ENCODE data around the gene EHF.
"Not testable (repeated sequence)": the region's sequence is repeated elsewhere in the genome, so short reads cannot be mapped to it uniquely, and the experiment has no call there.

The EHF gene

DNA sequence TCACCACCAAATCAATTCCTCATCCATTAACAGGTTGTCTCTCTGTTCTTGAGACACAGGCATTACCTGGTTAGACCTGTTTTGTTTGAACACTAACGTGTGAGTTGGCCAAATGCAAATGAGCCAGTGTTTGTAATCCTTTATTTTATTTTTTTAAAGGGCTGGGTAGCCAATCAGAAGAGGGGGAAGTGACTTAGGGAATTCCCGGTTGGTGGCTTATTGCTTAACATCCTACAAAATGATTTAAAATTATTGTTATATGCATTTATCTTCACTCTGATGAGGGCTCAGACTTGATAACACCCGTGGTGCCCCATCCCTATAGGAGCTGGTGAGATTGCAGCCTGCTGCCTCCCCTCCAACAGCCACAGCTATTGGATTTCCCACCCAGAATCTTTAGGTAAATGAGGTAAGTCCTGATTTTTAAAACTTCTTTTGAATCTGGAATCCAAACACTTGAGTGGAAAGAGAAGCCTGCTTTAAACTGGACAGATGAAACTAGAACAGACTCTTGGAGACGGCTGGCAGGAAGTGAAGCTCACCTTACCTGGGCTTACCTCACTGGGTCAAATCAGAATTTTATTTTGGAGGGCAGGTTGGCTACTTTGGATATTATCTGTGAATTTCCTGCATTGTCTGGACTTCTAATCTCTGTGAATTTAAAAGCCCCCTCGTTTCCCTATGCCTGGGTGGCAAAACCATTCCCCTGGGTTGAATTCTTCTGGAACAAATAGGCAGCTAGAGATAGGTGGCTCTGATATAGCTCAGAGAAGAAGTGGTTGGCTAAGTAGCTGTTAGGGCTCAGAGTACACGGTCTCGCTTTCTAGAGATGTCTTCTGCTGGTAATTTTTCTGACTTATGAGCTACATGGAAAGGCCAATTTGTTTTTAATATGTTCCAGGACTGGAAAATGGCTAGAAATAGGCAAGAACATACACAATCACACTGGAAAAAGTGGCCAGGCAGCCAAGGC is at the start of gene EHF:
TSS of gene EHF (plus strand) at position 274 of the 973 bp plus-strand sequence. CDS start 21,538 bp downstream, outside the sequence.
- DNase-seq, result no peak

- DNase-seq, result no peak
Measured at GRCh38 chr11:34573537-34573936, 47.4 kb upstream of the EHF start.

GRCh38 chr11:34575261-34575660 is 45.6 kb upstream of the EHF start:
- DNase-seq, result no peak

GRCh38 chr11:34575671-34576070 is 45.2 kb upstream of the EHF start:
- no peak for DNase-seq

GRCh38 chr11:34576331-34576730 is 44.6 kb upstream of the EHF start:
- no peak for DNase-seq

- no peak for DNase-seq
Measured at GRCh38 chr11:34583818-34584217, 37.1 kb upstream of the EHF start.

- DNase-seq, result no peak
Measured at GRCh38 chr11:34585304-34585734, 35.6 kb upstream of the EHF start.

GRCh38 chr11:34585735-34586487 is 35.0 kb upstream of the EHF start:
- DNase-seq, result no peak

DNA sequence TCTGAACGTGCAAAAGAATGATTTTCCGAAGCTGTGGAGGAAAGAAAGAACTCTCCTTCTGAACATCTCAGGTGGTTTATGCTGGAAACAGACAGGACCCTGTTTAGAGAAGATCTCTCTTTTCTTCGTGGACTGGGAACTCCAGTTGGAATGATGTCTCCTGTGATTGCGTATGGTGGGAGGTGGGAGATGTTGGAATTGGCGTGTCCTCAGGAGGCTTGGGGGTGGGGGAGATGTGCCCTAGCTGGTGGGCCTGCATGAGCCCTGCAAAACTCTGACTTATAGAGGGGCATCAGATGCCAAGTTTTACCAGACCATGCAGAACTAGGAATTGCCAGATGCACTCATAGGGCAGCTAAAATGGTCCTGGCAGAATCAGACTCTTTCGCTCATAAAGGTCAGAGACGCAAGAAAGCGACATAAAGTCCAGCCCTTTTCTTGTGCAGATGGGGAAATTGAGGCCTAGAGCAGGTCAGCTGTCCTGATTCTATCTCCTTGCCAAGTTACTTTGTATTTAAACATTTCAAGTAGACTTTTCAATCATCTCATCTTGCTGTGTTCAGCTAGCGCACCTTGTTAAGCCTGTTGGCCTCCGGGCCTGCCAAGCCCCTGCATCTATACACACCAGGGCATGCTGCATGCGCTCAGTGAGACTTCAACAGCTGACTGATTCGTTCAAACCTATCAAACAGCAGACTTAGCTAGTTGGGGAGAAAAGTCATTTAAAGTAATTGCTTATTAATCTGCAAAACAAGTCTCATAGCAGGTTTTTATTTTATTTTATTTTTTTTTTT is 34.2 kb upstream of the EHF start:
- DNase-seq, result no peak

- DNase-seq, result no peak
Measured at GRCh38 chr11:34587282-34587677, 33.6 kb upstream of the EHF start.

GRCh38 chr11:34588023-34588422 is 32.9 kb upstream of the EHF start:
- DNase-seq, result no peak

- DNase-seq, result no peak
Measured at GRCh38 chr11:34588701-34589100, 32.2 kb upstream of the EHF start.

- not testable (repeated sequence) for DNase-seq
Measured at GRCh38 chr11:34589177-34589576, 31.7 kb upstream of the EHF start.

DNA sequence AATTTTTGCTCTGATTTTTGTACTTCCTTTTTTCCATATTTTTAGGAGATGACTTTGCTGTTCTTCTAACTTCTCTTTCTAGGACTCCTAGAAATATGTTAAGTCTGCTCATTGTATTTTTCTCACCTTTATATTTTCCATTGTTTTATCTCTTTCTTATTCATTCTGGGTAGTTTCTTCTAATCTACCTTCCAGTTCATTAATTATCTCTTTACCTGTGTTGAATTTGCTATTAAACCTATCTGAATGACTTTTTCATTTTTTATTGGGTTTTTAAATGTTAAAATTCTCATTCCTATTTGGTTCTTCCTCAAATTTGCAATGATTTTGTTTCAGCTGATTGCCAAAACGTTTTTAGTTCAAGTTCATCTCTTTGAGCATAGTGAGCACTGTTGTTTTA is 27.8 kb upstream of the EHF start:
- no peak for DNase-seq

- no peak for DNase-seq
Measured at GRCh38 chr11:34594603-34595002, 26.3 kb upstream of the EHF start.

- no peak for DNase-seq
Measured at GRCh38 chr11:34595391-34595790, 25.5 kb upstream of the EHF start.

DNA sequence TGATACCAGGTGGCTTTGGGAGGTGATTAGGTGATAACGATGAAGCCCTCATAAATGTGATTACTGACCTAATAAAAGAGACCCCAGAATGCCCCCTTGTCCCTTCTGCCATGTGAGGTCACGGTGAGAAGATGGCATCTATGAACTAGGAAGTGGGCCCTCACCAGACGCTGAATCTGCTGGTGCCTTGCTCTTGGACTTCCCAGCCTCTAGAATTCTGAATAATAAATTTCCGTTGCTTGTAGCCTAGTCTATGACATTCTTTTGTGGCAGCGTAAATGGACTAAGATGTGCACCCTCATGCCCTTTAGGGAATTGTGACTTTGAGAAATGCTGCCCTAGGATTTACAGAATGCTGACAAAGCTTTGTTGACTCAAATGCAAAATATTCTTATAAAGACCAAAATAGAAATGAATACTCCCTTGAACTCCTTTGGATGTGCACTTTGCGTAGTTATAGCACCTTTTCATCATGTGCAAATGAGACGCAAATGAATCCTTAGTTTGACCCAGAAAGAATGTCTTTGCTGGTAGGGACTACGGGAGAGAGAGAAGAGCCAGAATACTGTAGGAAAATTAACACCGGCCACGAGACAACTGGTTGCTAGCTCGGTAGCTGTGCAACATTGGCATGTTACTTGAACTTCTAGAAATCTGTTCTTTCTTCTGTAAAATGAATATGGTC is 24.8 kb upstream of the EHF start:
- no peak for DNase-seq

GRCh38 chr11:34599406-34599945 is 21.4 kb upstream of the EHF start:
- DNase-seq, result no peak

DNA sequence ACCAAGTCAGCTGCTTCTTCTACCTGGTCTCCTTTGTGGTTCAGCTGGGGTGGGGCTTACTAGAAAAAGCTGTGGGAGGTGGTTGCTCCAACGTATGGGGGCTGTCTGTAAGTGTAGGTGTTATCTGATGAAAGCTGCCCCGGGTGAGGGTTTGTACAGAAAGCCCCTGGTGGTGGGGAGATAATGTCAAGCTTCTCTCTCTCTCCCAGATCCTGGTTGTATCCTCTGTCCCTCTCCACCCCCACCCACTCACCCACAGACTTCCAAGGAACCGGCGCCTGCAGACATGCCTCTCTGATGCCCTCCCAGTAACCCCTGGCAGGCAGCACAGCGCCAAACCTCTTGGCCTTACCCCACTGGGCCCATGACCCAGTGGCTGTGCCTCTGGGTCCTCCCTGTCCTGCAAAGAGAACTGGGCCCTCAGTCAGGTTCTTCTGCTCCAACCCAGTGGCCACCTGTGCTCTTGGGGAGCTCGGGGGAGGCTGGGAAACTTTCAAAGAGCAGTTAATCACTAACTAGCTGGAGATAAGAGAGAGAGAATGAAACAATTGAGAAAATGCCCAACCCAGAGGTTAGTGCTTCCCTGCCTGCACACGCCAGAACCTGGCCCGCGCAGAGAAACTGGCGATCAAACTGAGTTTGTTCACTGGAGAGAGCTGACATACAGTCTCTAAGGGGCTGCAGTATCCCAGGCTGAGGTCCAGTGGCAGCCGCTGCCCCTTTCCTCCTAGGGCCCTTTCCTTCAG is 20.4 kb upstream of the EHF start:
- DNase-seq, result no peak

DNA sequence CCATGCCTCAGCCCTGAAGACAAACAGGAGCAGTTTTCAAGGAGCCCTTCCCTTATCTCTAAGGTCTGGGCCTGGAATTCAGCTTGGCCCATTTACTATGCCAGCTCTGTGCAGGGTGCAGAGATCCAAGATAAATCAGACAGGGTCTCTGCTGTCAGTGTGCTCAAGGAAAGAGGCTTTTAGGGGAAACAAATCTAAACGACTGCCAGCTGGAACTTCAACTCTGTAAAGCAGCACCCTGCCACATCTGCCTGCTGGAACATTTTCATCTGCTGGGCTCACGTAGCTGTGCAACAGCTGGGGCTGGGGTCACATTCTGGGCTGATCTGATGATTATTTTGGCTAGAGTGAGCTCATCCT is 19.8 kb upstream of the EHF start:
- no peak for DNase-seq

GRCh38 chr11:34601609-34602008 is 19.3 kb upstream of the EHF start:
- no peak for DNase-seq

GRCh38 chr11:34602245-34602644 is 18.6 kb upstream of the EHF start:
- DNase-seq, result no peak
